GM18508 (cell line): Measurements from ENCODE around the gene CD151.

ENCODE experiments used
- ATAC-seq: cut with Tn5 transposase; IDR thresholded peaks from one replicate; pipeline ENCODE4 v1.9.1; 2021; ENCODE audit warnings: moderate number of reproducible peaks; ENCODE audit not compliant: insufficient read depth, unreplicated experiment

The CD151 gene

DNA sequence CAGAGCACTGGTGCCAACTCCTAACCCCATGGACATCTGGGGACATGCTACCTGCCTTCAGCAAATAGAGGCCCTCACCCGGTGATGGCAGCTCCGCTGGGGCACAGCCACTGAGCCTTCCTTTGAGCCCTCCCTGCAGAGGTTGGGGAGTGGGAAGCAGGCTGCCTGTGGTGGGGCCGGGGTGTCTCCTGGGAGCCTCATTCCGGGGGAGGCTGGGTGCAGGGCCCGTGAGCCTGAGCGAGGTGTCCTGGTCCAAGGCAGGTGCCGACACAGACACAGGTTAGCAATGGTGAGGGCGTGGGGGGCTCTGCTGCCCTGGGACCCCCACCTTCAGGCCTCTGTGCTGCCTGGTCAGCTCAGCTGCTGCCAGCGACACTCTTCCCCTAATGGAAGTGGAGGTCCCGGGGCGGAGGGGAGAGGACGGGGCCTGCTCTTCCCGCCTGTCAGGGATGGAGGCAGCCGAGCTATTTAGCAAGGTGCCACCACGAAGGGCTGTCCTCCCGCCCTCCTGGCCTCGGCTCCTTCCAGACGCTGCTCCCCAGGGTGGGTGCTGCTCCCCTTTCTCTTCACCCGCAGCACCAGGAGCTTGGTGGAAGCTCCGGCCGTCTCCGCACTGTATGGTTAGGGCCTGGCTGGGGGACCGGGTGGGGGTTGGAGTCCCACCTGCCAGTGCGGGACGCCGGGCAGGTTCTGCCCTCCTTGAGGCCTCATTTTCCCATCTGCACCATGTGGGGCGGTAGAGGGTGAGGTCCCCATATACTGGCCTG lies 21.1 kb downstream of the CD151 start:
- no peak for ATAC-seq

DNA sequence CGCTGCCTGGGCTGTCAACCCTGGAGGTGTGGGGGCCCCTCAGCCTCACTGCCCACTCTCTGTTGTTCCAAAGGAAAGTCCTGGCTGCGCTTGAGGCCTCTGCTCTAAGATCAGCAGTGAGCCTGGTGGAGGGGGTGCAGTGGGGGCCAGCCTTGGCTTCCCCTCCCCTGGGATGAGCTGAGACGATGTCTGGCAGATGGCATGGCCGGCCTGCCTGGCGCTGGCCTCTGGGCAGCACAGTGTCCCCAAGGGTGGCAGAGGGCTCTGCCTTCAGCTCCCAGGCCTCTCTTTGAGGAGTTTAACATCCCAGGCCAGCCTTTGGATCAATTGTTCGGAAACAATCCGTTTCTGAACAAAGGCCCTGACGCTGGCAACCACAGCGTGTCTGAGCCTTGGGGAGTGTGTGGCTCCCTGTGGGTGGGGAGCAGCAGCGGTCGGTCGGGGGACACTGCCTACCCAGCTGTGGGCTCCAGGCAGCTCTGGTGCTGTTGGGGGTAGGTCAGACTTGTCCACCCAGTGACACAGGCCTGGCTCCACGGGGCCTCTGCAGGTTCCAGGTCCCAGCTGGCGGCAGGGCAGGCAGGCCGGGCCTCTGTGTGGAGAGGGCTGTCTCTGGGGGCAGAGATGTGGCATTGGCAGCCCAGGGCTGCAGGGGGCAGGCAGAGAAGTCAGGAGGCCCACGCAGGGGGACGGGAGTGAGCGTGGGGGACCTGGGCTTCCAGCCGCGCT lies 22.0 kb downstream of the CD151 start:
- no peak for ATAC-seq

DNA sequence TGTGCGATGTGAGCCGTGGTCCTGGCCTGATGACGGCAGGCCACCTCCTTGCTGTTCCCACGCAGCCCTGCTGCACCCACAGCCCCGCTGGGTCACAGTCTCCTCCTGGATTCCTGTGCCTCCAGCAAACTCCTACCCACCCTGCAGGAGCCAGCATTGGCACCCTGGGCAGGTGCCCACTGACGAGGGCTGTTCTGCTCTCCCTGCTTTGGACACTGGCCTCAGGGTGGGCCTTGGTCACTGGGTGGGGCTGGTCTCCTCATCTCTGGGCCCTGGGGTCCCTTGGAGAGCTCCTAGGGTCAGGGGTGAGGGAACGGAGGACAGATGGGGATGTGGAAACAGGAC lies 22.6 kb downstream of the CD151 start:
- ATAC-seq, result no peak

DNA sequence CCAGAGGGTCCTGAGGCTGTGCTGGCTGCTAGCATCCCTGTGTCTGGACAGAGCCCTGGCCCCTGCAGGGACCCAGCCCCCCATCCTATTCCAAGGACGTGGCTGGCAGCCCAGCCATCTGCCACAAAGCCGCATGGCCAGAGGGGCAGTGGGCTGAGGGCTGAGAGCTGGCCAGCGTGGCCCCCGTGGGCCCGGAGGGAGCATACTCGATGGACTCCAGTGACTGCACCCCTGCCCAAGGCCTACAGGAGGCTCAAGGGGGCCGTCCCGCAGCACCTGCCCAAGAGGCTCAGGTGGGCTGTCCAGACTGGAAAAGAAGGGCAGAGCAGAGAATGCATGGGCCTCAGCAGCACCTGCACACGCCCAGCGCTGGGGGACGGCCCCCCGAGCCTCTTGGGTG lies 23.0 kb downstream of the CD151 start:
- no peak for ATAC-seq

DNA sequence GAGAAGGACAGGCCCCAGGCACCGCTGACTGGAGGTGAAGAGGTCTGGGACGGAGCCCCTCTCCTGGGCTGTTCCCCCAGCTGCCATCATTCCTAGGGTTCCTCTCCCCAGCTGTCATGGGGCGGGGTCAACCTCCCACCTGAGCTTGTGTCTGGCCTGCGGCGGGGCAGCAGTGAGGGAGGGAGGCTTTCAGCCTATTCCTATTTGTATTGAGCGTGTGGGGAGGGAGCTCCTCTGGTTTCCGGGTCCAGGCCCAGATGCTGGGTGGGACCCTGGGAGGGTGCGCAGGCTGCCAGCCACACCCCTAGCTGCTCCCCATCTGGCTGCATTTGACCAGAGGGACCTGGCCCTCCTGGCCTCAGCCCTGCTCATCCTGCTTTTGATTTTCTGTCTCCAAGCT lies 23.6 kb downstream of the CD151 start:
- no peak for ATAC-seq

DNA sequence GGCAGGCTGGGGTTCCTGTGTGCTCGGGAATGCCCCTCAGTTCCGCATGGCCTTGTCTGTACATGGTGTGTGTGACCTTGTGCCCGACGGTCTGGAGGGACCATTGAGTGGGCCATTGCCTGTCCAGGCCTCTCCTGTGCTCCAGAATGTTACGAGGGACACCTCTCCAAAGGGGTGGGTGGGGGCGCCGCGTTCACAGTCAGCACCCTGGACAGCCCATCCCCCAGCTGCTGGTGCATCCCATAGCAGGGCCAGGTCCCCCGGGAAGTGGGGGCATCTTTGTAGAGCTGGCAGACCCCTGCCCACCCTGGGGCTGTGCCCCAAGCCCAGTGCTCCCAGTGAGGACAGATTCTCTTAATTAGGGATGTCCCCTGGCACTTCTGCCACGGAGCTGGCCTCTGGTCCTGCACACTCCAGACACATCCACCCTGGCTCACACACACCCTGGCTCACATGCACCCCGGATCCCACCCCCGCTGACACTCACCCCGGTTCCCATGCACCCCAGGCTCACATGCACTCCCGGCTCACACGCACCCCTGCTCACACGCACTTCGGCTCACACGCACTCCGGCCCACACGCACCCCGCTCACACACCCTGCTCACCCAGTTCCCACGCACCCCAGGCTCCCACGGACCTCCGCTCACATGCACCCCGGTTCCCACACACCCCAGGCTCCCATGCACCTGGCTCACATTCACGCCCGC lies 25.5 kb downstream of the CD151 start:
- ATAC-seq, result no peak

DNA sequence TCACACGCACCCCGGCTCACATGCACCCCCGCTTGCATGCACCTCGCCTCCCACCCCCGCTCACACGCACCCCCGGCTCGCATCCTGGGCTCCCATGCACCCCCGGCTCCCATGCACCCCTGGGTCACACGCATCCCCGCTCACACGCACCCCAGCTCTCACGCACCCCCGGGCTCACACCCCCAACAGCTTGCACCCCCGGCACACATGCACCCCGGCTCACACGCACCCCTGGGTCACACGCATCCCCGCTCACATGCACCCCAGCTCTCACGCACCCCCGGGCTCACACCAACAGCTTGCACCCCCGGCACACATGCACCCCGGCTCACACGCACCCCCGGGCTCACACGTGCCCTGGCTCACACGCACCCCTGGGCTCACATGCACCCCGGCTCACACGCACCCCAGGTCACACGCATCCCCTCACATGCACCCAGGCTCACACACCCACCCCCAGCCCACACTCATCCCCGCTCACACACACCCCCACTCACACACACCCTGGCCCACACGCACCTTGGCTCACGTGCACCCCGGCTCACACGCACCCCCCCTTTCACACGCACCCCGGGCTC lies 26.1 kb downstream of the CD151 start:
- ATAC-seq, result no peak

DNA sequence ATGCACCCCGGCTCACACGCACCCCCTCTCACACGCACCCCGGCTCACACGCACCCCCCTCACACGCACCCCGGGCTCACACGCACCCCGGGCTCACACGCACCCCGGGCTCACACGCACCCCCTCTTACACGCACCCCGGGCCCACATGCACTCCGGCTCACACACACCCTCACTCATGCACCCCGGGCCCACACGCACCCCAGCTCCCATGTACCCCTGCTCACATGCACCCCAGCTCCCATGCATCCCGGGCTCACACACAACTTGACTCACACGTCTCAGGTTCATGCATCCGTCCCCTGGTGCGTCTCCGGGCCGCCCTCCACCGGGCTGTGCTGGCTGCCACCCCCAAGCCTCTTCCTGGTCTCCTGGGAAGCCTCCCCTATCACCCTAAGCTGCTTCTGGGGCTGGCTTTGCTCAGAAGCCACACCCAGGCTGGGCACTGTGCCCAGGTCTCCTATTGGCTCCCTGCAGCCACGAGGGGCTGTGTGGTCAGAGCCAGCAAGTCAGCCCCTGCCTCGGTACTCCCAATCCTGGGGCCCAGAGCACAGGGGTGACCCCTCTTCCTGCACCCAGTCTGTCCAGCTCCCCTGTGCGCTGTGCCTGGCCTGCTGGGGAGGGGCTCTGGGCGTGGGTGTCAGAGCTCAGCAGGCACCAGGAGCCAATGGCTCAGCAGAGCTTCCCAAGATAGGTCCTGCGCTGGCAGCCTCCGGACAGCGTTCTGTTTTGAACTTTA lies 26.8 kb downstream of the CD151 start:
- no peak for ATAC-seq

DNA sequence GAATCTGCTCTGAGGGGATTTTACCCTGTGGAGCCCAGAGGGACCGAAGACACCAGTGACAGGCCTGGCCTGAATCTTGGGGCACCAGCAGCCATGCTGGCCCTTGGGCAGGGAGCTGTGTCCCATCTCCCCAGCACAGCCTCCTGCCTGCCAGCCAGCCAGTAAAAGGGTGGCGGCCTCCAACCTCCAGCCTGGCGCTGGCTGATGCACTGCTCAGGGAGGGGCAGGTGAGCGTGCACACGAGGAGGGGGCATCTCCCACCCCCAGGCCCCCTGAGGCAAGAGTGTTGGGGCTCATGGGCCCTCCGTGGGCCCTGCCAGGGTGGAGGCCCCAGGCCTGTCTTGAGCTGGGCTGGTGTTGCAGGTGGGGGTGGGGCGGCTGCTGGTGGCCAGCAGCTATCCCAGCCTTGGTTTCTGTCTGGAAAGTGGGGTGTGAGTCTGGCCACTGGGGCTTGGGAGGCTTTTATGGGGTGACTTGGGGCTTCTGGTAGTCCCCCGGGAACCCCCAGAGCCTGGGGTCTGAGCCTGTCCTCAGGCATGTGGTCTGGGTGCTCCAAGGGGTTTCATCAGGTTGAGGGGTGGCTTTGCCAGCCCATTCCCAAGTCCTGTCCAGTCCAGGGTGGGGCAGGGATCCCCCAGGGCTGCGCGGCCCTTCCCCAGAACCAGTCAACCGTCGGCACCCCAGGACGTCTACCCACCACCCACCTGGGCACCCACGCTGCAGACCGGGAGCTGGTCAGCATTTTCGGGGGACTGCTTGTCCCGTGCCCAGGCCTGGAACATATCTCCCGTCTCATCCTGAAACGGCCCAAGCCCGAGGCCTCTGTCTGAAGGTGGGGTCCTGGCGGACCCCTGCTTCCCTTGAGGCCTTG lies 27.7 kb downstream of the CD151 start:
- ATAC-seq, result no peak

DNA sequence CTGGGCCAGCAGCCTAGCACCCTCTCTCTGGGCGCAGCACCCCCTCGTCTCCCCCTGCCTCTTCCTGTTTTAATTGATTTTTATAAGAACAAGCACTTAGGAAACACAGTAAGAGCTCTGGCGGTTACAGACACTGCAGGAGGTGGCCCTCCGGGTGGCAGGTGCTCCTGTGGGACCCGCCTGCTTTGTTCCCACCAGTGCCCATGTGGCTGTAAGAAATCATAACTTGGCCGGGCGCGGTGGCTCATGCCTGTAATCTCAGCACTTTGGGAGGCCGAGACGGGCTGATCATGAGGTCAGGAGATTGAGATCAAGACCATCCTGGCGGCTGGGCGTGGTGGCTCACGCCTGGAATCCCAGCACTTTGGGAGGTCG lies 28.3 kb downstream of the CD151 start:
- ATAC-seq, result no peak

DNA sequence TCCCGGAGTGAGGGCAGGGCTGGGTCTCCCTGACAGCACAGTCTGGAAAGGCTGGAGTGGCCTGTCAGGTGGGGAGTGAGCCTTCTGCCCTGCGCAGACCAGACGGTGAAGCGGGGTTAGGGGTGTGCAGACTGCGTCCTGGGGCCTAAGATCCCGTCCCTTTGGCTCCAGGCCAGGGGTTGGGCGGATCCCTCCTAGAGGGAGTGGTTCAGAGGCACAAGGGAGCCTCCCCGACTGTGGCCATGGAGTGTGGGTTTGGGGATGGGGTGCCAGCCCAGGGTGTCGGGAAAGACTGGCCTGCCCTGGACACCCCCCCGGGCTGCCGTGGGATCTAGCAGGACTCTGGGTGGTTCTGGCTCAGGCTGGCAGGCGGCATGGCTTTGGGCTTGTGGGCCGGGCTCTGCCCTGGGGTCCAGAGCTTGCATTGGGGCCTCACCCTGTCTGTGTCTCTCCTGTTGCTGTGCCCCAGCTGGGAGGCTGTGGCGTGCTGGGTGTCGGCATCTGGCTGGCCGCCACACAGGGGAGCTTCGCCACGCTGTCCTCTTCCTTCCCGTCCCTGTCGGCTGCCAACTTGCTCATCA lies 29.4 kb downstream of the CD151 start:
- no peak for ATAC-seq

DNA sequence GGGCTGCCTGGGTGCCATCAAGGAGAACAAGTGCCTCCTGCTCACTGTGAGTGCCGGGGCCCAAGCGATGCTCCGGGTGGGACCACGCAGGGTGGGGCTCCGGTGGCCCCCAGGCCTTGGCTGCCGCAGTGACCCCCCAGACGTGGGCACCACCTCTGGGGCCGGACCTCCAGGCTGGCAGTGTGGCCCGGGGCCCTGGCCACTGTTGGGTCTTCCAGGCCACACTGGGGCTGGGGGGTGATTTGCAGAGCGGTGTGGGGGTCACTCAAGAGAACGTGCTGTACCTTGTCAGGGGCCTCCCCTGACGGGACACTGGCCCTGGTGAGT lies 29.9 kb downstream of the CD151 start:
- no peak for ATAC-seq

DNA sequence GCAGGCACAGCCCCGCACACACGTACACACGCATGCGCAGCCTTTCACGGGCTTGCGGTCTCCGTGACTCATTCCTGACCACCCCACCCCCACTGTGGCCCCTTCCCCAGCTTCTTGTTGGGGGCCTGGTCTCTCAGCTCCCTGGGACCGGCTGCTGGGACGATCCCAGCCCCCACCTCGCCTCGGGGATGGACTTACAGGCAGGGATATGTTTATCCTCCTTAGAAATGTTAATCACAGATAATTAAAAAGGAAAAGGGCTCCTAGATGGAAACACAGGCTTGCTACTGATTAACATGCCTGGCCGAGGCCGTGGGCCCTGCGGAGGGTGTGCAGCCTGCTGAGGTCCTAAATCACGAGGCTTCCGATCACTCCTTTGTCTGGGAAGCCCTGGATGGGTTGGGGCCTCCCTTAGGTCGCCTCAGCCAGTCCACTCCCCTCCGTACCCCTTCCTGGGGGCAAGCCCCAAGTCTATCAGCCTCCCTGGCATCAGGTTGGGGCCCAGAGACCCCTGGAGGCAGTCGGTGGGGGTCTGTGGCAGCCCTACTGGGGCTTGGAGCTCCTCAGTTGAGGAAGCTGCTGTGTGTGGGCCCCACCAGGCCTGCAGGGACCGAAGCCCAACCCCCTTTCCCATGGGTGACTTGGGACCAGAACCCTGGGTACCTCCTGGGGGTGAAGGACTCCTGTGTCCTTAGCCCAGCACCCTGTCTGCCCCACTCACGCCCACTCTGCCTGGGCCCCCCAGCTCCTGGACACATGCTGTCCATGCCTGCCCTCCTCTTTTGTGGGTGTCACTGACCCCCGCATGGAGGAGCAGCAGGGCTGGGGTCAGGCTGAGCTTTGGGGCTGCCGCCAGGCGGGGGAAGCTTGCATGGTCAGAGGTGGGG lies 30.5 kb downstream of the CD151 start:
- ATAC-seq, result no peak

DNA sequence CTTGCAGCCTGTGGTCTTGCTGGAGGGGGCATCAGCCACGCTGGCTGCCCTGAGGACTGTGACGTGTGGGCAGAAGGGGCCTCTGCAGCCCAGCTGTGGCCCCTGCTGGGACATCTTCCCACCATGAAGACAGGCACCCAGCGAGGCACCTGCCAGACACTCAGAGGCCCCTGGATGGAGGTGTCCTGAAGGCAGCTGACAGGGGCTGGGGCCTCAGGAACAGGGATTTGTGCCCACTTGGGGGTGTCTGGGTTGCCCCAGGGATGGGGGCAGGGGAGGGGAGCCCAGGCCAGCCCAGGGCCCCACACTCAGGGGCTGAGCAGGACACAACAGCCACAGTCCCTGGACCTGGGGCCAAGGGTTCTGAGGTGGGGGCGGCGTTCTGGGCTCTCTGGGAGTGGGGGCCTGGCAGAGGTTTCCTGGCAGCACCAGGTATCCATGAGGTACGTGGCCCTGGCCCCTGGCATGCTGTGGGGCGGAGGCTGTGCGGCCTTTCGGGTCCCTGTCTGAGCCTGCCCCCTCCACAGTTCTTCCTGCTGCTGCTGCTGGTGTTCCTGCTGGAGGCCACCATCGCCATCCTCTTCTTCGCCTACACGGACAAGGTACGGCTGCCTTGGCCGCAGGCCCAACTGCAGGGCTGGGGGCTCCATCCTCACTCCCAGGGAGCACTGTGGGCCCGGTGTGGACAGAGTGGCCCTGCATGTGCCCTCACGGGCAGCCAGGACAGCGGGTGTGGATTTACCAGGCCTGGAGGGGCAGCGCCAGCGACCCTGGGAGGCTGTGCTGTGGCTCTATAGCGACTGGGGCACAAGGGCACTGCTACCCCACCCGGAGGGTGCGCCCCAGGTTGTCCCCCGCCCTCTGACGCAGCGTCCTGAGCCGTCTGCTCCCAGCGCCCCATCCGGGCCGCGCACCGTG lies 31.4 kb downstream of the CD151 start:
- no peak for ATAC-seq

DNA sequence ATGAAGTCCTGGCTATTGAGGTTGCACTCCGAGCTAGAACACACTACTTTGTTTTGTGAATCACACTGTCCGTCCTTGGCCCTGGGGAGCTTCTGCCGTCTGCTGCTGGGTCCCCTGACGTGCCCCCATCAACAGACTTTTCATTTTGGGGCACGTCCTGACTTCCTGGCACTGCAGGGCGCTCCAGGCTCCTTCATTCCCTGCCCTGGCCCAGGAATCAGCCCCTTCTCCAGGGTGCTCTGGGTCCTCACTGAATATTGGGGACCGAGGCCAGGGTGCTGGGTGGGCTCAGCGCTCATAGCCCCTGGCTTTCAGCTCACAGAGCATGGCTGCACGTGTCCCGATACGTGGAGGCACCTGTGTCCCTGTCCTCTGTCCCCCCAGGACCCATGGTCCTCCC lies 32.1 kb downstream of the CD151 start:
- no peak for ATAC-seq

DNA sequence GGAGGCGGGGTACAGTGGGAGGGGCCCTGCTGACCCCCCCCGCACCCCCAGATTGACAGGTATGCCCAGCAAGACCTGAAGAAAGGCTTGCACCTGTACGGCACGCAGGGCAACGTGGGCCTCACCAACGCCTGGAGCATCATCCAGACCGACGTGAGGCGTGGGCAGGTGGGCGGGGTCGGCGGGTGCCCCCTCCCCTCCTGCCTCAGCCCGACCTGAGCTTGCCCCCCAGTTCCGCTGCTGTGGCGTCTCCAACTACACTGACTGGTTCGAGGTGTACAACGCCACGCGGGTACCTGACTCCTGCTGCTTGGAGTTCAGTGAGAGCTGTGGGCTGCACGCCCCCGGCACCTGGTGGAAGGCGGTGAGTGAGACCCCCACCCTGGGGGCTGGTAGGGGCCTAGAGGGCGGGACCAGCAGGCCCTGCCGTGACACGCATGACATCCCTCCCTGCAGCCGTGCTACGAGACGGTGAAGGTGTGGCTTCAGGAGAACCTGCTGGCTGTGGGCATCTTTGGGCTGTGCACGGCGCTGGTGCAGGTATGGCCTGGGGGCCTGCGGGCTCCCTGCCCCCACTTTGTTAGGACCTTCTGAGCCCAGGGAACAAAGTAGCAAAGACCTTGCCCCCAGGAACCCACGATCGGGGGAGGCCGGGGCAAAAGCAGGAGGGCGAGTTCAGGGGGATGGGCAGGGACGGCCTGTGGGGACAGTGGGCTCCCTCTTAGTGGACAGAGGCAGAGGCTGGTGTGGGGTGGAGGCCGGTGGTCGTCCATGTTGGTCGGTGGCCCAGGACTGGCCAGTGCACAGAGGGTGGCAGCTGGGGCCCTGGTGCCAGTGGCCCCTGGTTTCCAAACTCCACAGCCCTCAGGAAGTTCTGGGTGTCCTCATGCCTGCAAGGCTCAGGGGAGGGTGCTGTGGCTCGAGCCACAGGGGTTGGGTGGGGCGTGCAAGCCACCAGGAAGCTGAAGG lies 33.0 kb downstream of the CD151 start:
- no peak for ATAC-seq
